ENCODE data around the gene NHSL1.

The NHSL1 gene

DNA sequence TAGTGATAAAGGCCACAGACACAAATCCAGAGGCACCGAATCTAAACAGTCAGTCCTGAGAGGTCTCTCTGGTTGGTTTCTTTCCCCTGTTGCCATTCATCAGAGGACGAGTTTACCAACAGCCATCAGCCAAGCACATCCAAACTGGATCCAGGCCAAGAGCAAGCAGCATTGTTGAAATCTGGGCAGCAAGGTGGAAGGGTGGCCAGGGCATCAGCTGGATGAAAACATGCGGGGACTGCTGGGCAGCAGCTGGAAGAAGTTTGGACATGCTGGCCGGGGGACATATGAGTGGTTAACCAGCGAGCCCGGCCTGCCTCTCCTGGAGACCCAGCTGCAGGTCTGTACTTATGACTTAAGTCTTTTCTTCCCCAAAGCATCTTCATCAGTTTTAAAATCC lies 121.5 kb downstream of the NHSL1 start, which contains the start of gene SMIM28:
TSS of gene SMIM28 (plus strand) at position 62 of the 400 bp plus-strand sequence. CDS start at position 230, 168 bp downstream.
- H3K27ac ChIP-seq (ENCODE audit: low read depth, low read length) = no peak within 1 kb of the TSS
- no peaks in the 10 kb centered on the region for H3K9me3 ChIP-seq (ENCODE audit: control insufficient read depth in 1 of 2, low read length in 2 of 2)
- H3K27me3 ChIP-seq (ENCODE audit: control insufficient read depth in 1 of 2, insufficient read depth in 2 of 2, low read length in 2 of 2) = no peaks in the 10 kb centered on the region
- no peak within 1 kb of the TSS for H3K4me3 ChIP-seq (ENCODE audit: low read depth in 1 of 2, low read length in 2 of 2)
- no peaks in the 10 kb centered on the region for H3K36me3 ChIP-seq (ENCODE audit: control insufficient read depth in 1 of 2, insufficient read depth in 2 of 2, low read length in 2 of 2)
- no peaks in the 10 kb centered on the region for H3K4me1 ChIP-seq (ENCODE audit: control insufficient read depth in 1 of 2, insufficient read depth in 2 of 2, low read length in 2 of 2)
- H3K9ac ChIP-seq (ENCODE audit: low read depth in 1 of 2, low read length in 2 of 2) = no peak within 1 kb of the TSS

DNA sequence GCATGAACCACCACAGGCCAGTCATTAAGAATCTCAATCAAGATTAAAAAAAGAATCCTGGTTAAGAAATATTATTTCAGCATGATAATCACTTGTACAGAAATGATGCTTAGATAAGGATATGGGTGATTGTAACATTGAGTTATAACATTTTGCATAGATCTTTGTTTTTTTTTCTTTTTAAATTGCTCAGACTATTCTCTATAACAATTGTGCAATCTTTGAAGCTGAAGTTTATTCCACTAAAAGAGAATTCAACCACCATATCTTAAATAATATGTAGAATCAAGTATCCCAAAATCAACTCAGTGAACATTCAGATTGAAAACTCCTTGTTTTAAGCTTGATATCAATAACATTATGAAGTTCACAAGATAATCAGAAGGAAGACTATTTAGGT lies 122.3 kb downstream of the NHSL1 start:
- Histone ChIP-seq H3K9me3 (ENCODE audit: control insufficient read depth in 1 of 2, low read length in 2 of 2) (no peaks in the 10 kb centered on the region), H3K4me1 (ENCODE audit: control insufficient read depth in 1 of 2, insufficient read depth in 2 of 2, low read length in 2 of 2) (peaks cover 0 to under 1% of the 10 kb centered on the region in 2 donors), H3K4me3 (ENCODE audit: low read depth in 1 of 2, low read length in 2 of 2) (no peak overlapping the region), H3K36me3 (ENCODE audit: control insufficient read depth in 1 of 2, insufficient read depth in 2 of 2, low read length in 2 of 2) (no peaks in the 10 kb centered on the region), H3K9ac (ENCODE audit: low read depth in 1 of 2, low read length in 2 of 2) (no peak overlapping the region), H3K27ac (ENCODE audit: low read depth, low read length) (no peak overlapping the region), H3K27me3 (ENCODE audit: control insufficient read depth in 1 of 2, insufficient read depth in 2 of 2, low read length in 2 of 2) (no peaks in the 10 kb centered on the region)

DNA sequence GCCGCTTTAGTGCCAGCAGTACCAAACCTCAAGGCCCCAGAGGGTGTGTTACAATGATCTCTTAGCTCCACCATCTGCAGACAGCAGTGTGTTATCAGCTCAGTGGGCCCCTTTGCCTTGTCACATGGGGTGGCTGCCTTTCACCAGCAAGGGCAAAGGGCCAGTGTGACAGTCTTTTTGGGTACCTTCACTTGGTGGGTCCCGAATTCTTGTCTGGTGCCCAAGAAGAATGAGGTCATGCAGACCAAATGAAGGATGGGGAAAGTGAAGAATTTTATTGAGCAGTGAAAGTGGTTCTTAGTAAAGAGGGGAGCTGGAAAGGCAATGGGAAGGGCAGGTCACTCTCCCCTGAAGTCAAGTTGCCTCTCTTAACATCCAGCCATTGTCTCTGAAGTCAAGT lies 124.5 kb downstream of the NHSL1 start:
- no peak overlapping the region for H3K27ac ChIP-seq (ENCODE audit: low read depth, low read length)
- no peaks in the 10 kb centered on the region for H3K9me3 ChIP-seq (ENCODE audit: control insufficient read depth in 1 of 2, low read length in 2 of 2)
- no peaks in the 10 kb centered on the region for H3K27me3 ChIP-seq (ENCODE audit: control insufficient read depth in 1 of 2, insufficient read depth in 2 of 2, low read length in 2 of 2)
- H3K36me3 ChIP-seq (ENCODE audit: control insufficient read depth in 1 of 2, insufficient read depth in 2 of 2, low read length in 2 of 2) = no peaks in the 10 kb centered on the region
- H3K4me1 ChIP-seq (ENCODE audit: control insufficient read depth in 1 of 2, insufficient read depth in 2 of 2, low read length in 2 of 2) = peaks cover 0 to 6% of the 10 kb centered on the region in 2 donors
- H3K9ac ChIP-seq (ENCODE audit: low read depth in 1 of 2, low read length in 2 of 2) = no peak overlapping the region
- H3K4me3 ChIP-seq (ENCODE audit: low read depth in 1 of 2, low read length in 2 of 2) = no peak overlapping the region

DNA sequence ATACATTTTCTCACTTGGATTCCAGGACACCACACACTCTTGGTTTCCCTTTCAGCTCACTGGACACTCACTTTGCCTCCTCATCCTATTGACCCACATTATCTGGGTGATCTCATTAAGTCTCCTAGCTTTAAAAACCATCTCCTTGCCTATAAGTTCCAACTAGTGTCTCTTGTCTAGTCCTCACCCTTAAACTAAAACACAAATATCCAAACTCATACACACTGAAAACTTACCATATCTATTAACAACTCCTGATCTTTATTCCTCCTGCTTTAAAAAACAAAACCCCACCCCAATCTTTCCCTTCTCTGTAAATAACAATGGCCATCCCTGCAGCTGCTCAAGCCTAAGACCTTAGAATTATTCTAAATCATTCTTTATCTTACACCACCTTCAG lies 125.1 kb downstream of the NHSL1 start:
- Histone ChIP-seq H3K9me3 (ENCODE audit: control insufficient read depth in 1 of 2, low read length in 2 of 2) (no peaks in the 10 kb centered on the region), H3K4me1 (ENCODE audit: control insufficient read depth in 1 of 2, insufficient read depth in 2 of 2, low read length in 2 of 2) (peaks cover 0 to 6% of the 10 kb centered on the region in 2 donors), H3K36me3 (ENCODE audit: control insufficient read depth in 1 of 2, insufficient read depth in 2 of 2, low read length in 2 of 2) (no peaks in the 10 kb centered on the region), H3K9ac (ENCODE audit: low read depth in 1 of 2, low read length in 2 of 2) (no peak overlapping the region), H3K4me3 (ENCODE audit: low read depth in 1 of 2, low read length in 2 of 2) (no peak overlapping the region), H3K27me3 (ENCODE audit: control insufficient read depth in 1 of 2, insufficient read depth in 2 of 2, low read length in 2 of 2) (no peaks in the 10 kb centered on the region), H3K27ac (ENCODE audit: low read depth, low read length) (no peak overlapping the region)

DNA sequence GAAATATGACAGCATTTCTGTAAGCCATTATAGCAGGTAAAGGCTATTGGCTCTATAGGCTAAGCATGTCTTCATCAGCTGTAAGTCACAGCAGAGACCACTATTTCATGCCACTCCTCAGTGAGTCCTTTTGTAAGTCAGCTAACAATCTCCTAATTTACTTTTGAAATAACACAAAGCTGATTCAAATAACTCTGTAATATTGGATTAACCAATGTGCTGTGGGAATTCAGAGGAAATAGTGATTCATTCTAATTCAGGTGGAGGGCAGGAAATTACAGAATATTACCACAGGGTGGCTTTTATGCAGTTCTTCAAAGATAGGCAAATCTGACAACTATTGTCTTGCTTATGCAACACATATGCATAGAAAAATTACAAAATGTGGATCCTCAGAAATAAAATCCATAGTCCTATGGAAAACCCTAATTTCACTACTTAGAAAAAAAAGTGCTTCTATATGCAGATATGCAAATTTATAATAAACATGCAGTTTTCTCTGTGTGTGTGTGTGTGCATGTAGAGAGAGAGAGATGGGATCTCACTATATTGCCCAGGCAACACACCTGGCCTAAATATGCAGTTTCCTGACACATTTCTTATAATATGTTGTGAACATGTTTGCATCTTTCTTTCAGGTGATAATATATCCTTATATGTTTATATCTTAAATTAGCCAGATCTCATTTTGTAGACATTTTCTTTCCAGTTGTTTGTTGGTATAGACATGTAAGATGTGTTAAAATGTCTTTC lies 126.4 kb downstream of the NHSL1 start:
- H3K9ac ChIP-seq (ENCODE audit: low read depth in 1 of 2, low read length in 2 of 2) = no peak overlapping the region
- H3K36me3 ChIP-seq (ENCODE audit: control insufficient read depth in 1 of 2, insufficient read depth in 2 of 2, low read length in 2 of 2) = no peaks in the 10 kb centered on the region
- H3K9me3 ChIP-seq (ENCODE audit: control insufficient read depth in 1 of 2, low read length in 2 of 2) = no peaks in the 10 kb centered on the region
- no peak overlapping the region for H3K27ac ChIP-seq (ENCODE audit: low read depth, low read length)
- no peaks in the 10 kb centered on the region for H3K27me3 ChIP-seq (ENCODE audit: control insufficient read depth in 1 of 2, insufficient read depth in 2 of 2, low read length in 2 of 2)
- no peak overlapping the region for H3K4me3 ChIP-seq (ENCODE audit: low read depth in 1 of 2, low read length in 2 of 2)
- H3K4me1 ChIP-seq (ENCODE audit: control insufficient read depth in 1 of 2, insufficient read depth in 2 of 2, low read length in 2 of 2) = peaks cover 0 to 6% of the 10 kb centered on the region in 2 donors

All from duodenal mucosa (tissue), 2 donors.